Stimulated activated CD8-positive, alpha-beta memory T cell treated with anti-CD3 and anti-CD28 coated beads, Interleukin-12 subunit alpha, Interleukin-12 subunit beta, amount 100 ng/mL, for 4 hours (primary cell): ENCODE measurements around the gene PRKCQ.

ENCODE experiments used
- DNase-seq: peaks from one replicate; pipeline ENCODE4 v3.0.0-alpha.2; 2020; ENCODE audit warnings: low read depth

PRKCQ gene

DNA sequence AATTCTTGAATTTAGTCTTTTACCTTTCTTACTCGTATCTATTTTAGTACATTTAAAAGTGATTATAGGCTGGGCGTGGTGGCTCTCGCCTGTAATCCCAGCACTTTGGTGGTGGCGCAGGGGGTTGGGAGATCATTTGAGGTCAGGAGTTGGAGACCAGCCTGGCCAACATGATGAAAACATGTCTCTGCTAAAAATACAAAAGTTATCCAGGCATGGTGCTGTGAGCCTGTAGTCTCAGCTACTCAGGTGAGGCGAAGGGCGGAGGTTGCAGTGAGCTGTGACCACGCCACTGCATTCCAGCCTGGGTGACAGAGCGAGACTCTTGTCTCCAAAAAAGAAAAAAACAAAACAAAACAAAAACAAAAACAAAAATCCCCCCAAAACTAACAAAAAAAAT is 12.2 kb downstream of the PRKCQ start:
- DNase-seq, result no peak

DNA sequence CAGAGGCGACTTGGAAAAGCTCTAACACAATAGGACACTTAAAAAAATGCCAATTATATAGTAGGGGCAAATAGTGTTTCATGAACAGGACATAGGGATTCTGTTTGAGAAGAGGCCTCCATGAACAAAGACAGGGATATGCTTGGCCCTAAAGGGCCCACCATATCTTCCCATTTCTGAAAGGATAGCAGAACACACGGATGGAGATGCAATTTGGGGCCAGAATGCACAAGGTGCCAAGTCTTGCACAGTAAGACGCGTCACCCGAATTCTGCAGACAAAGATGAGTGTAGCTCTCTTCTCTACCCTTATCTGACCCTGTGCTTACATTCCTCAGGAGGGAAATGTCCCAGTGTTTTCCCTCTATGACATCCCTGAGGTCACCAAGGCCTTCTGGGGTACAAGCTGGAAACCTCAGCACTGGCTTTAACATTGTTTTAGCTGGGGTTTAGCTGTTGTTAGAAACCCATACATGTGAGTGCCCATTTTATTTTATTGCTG is 12.8 kb downstream of the PRKCQ start:
- no peak for DNase-seq

GRCh38 chr10:6565588-6565987 is 14.5 kb downstream of the PRKCQ start:
- no peak for DNase-seq

- no peak for DNase-seq
Measured at GRCh38 chr10:6564367-6564766, 15.7 kb downstream of the PRKCQ start.

DNA sequence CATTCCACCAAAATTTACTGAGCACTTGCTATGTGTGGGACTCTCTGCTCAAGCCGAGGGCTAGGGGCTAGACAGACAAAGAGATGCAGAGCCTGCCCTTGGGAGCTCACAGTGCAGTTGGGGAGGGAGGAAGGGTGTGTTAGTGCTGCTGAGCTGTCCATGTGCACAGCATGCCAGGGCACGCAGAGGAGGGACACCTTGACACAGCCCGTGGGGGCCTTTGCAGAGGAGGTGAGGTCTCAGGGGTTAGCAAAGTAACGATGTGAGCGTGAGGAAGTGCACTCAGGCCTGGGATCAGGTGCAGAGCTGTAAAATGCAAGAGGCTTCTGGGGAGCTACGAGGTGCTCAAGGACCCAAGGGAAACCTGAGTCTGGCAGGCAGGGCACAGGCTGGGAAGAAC is 16.3 kb downstream of the PRKCQ start:
- no peak for DNase-seq

- no peak for DNase-seq
Measured at GRCh38 chr10:6563075-6563474, 17.0 kb downstream of the PRKCQ start.

DNA sequence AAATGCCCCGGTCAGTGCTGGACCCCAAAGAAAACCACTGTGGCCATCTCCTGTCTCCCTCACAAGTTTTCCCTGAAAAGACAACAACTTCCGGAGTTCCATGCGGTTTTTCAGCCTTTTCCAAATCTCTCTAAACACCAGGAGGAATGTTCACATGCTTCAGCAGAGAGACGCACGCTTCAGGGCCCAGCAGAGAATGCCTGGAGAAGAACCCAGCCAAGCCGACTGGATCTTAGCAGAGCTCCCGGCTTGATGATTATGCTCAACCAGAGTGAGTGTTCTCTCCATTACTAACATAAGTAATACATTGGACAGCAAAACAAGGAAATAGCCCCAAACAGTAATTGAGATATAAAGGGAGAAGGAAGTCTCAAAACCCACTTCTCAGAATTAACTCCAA is 17.9 kb downstream of the PRKCQ start:
- DNase-seq, result no peak

DNA sequence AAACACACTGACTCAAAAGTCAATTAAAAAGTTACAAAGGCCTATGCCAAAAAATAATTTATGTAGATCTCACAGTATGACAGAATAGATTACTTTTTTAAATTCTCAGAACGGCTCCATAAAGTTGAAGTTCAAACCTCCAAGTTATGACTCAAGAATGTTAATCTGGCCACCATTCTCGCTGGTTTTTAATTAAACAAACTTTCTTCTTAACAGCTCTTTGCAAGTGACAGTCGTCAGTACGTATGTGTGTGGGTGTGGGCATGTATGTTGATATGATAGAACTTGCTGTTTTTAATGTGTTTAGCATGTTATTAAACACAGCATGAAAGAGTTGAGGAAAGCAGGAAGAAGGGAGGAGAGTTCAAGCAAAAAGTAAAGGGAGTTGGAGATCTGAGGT is 18.5 kb downstream of the PRKCQ start:
- no peak for DNase-seq

- no peak for DNase-seq
Measured at GRCh38 chr10:6558759-6559461, 21.2 kb downstream of the PRKCQ start.

- DNase-seq, result no peak
Measured at GRCh38 chr10:6558272-6558671, 21.8 kb downstream of the PRKCQ start.

DNA sequence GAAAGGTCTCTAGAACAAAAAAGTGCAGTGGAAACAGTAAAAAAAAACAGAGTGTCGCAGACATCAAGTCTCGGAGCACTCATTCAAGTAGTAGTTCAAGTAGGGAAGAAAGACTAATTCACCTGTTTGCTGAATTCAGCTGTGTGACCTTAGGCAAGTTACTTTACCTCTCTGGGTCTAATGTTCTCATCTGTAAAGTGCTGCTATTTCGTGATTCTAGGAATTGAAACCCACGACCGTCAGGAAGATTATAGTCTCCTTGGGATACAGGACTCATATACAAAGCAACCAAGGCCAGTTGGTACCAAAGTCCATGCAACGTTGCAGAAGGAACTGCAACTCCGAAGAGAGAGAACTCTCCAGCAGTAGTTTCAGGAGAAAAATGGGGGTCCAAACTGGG is 26.1 kb downstream of the PRKCQ start:
- DNase-seq, result no peak

GRCh38 chr10:6543431-6544005 is 36.6 kb downstream of the PRKCQ start:
- DNase-seq, result peak; percentile 10

DNA sequence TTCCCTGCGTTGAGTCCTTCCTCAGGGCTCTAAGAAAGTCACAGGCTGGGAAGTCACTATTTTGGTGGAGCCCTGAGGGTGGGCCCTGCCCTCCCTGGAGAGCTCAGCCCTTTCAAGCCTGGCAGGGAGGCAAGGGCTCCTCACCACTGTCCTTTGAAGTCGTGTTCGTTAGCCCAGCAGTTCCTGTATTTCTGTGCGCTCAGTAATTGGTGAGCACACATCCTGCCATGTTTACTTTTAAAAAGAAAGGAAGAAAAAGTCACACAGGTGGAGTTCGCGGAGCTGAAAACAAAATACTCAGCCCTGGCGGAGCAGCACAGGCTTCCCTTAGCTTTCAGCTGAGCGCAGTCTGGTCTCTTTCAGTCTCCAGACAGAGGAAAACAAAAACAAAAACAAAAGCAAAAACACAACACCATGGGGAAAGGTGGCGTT is 37.1 kb downstream of the PRKCQ start:
- no peak for DNase-seq

DNA sequence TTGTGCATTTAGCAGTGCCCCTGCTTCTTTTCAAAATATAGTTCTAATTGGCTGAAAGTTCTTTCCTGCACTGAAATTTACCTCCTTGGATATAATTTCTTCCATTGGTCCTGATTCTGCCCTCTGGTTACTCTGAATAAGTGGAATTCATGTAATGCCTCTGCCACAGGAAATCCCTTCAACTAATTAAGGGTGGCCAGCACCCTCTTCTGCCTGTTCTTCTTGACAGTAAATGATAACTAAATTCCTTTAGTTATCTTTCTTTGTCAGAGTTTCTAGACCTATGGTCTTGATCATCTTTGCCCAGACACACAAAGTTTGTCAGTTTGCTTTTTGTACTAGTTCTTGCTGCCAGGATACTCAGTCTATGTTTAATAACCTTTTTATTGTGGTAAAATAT is 40.2 kb downstream of the PRKCQ start:
- DNase-seq, result no peak

DNA sequence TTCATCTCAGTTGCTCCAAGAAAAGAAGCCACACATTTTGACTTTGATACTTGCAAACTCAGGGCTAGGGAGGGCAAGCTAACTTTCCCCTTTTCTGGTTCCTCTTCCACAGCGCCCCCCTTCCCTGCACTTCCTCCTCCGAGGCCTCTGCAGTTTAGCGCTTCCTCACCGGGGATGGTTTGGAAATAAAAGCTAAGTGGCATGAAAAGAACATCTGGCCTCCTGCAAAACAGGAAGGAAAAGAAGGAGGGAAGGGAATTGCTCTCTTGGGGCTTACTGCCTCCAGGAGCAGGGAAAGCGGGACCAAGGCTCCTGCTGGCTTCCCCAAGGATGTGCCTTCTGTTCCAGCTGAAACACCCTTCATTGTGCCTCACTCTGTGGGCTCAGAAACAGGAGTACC is 42.3 kb downstream of the PRKCQ start:
- no peak for DNase-seq

GRCh38 chr10:6536102-6536501 is 44.0 kb downstream of the PRKCQ start:
- DNase-seq, result no peak

GRCh38 chr10:6535156-6535764 is 44.8 kb downstream of the PRKCQ start:
- no peak for DNase-seq

- DNase-seq, result no peak
Measured at GRCh38 chr10:6532321-6532720, 47.8 kb downstream of the PRKCQ start.

DNA sequence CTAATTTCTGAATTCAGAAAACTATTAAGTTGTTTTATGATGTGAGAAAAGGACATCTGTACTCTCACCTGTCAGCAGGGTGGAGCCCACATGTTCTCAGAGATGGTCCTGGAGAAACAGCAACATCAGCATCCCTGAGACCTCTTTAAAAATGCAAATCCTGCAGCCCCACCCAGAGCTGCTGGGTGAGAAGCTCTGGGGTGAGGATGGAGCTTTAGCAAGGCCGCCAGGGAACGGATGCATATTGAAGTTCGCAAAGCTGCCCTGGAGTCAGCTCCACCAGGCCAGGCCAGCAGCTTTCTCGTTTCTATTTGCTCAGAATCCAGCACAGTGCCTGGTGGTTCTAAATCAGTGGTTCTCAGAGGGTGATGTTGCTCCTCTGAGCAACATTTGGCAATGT is 49.1 kb downstream of the PRKCQ start:
- no peak for DNase-seq

GRCh38 chr10:6530211-6530840 is 49.8 kb downstream of the PRKCQ start:
- DNase-seq, result peak; percentile 50

DNA sequence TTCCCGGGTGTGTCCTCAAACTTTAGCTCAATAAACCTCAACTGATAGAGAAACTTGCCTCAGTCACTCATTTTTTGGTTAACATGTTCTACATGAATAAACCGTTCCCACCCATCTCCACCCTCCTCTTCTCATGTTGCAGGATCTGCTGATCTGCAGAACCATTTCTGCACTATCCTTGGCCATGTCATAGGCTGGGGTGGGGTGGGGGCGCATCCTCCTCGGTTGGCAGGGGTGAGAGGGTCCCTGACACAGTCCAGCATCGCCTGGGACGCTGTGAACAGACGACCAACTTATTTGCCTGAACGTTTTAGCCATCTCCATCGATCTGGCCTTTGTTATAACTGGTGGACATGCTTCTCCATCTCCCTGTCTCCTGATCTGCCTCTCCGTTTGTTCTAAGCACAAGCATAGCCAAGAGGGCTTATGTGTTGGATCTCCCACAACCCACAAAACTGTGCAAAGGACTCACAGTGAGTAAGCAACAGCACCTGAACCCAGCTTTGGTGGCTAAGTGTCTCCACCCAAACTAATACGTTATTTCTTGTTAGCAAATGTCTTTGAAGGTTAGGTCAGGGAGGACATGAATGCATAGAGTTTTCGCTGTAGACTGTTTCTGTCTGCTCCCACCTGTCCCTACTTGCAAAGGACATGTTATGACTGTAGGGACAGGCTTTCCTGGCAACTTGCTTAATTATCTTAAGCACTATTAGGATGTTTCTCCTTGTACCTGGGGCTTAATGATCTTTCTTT is 51.7 kb downstream of the PRKCQ start:
- no peak for DNase-seq

- DNase-seq, result no peak
Measured at GRCh38 chr10:6525599-6526165, 54.4 kb downstream of the PRKCQ start.
